ENCODE results near the gene CCDC68. TPM values are rescaled to one million over a fixed set of nuclear protein-coding genes. Genes with fewer than 3 reads are reported as not detected.

Gene CCDC68
- total RNA-seq, 3 donors from 2014 or later, result 32.5 to 71.4 (median 54.3) TPM

GRCh38 chr18:54882318-54882717 lies 76.9 kb downstream of the CCDC68 start:
- intact Hi-C loops (cut with DNase I, micrococcal nuclease), result no loop called here
- DNase-seq, result no peak
- H3K9me3 ChIP-seq, result no peaks in the 10 kb centered on the region
- no peak overlapping the region for H3K4me3 ChIP-seq
- no peaks in the 10 kb centered on the region for H3K4me1 ChIP-seq (ENCODE audit: low read depth)
- TF ChIP-seq CTCF (IDR thresholded peaks at IDR 0.05), result no peak
- no peak for ATAC-seq
- H3K36me3 ChIP-seq (ENCODE audit: low read depth), result no peaks in the 10 kb centered on the region

GRCh38 chr18:54881229-54881768 lies 78.0 kb downstream of the CCDC68 start:
- TF ChIP-seq CTCF (IDR thresholded peaks at IDR 0.05), result no peak
- H3K4me3 ChIP-seq, result no peak overlapping the region
- intact Hi-C loops (cut with DNase I, micrococcal nuclease), result no loop called here
- no peaks in the 10 kb centered on the region for H3K9me3 ChIP-seq
- no peak for ATAC-seq
- H3K4me1 ChIP-seq (ENCODE audit: low read depth), result no peaks in the 10 kb centered on the region
- H3K36me3 ChIP-seq (ENCODE audit: low read depth), result no peaks in the 10 kb centered on the region
- no peak for DNase-seq

GRCh38 chr18:54880395-54881105 lies 78.7 kb downstream of the CCDC68 start:
- DNase-seq (no peak), ATAC-seq (peak; percentile 76)
- intact Hi-C loops (cut with DNase I, micrococcal nuclease), result no loop called here

GRCh38 chr18:54879691-54880090 lies 79.6 kb downstream of the CCDC68 start:
- DNase-seq, result no peak
- no peak for ATAC-seq
- TF ChIP-seq CTCF (IDR thresholded peaks at IDR 0.05), result no peak
- H3K36me3 ChIP-seq (ENCODE audit: low read depth), result no peaks in the 10 kb centered on the region
- intact Hi-C loops (cut with DNase I, micrococcal nuclease), result no loop called here
- no peaks in the 10 kb centered on the region for H3K4me1 ChIP-seq (ENCODE audit: low read depth)
- no peaks in the 10 kb centered on the region for H3K9me3 ChIP-seq
- no peak overlapping the region for H3K4me3 ChIP-seq

More at GRCh38 chr18:54880395-54881105, 78.7 kb downstream of the CCDC68 start:
- no peak overlapping the region for H3K4me3 ChIP-seq
- no peaks in the 10 kb centered on the region for H3K36me3 ChIP-seq (ENCODE audit: low read depth)
- H3K4me1 ChIP-seq (ENCODE audit: low read depth), result no peaks in the 10 kb centered on the region
- no peak for TF ChIP-seq CTCF (IDR thresholded peaks at IDR 0.05)
- H3K9me3 ChIP-seq, result no peaks in the 10 kb centered on the region

GRCh38 chr18:54878659-54879358 lies 80.5 kb downstream of the CCDC68 start:
- DNase-seq (no peak), ATAC-seq (no peak)
- H3K36me3 ChIP-seq (ENCODE audit: low read depth), result no peaks in the 10 kb centered on the region
- no peaks in the 10 kb centered on the region for H3K9me3 ChIP-seq
- no peaks in the 10 kb centered on the region for H3K4me1 ChIP-seq (ENCODE audit: low read depth)
- intact Hi-C loops (cut with DNase I, micrococcal nuclease), result no loop called here
- TF ChIP-seq CTCF (IDR thresholded peaks at IDR 0.05), result no peak
- no peak overlapping the region for H3K4me3 ChIP-seq

All from mucosa of descending colon (tissue), 3 donors.